Stimulated activated CD8-positive, alpha-beta memory T cell treated with anti-CD3 and anti-CD28 coated beads, Interleukin-12 subunit alpha, Interleukin-12 subunit beta, amount 100 ng/mL, for 1 hour (primary cell): ENCODE results near the gene CTNNA1.
"Not testable (repeated sequence)": the region's sequence is repeated elsewhere in the genome, so short reads cannot be mapped to it uniquely, and the experiment has no call there.

Source experiments
- DNase-seq: peaks from one replicate; pipeline ENCODE4 v3.0.0-alpha.2; 2020; ENCODE audit warnings: low read depth

Gene CTNNA1

DNA sequence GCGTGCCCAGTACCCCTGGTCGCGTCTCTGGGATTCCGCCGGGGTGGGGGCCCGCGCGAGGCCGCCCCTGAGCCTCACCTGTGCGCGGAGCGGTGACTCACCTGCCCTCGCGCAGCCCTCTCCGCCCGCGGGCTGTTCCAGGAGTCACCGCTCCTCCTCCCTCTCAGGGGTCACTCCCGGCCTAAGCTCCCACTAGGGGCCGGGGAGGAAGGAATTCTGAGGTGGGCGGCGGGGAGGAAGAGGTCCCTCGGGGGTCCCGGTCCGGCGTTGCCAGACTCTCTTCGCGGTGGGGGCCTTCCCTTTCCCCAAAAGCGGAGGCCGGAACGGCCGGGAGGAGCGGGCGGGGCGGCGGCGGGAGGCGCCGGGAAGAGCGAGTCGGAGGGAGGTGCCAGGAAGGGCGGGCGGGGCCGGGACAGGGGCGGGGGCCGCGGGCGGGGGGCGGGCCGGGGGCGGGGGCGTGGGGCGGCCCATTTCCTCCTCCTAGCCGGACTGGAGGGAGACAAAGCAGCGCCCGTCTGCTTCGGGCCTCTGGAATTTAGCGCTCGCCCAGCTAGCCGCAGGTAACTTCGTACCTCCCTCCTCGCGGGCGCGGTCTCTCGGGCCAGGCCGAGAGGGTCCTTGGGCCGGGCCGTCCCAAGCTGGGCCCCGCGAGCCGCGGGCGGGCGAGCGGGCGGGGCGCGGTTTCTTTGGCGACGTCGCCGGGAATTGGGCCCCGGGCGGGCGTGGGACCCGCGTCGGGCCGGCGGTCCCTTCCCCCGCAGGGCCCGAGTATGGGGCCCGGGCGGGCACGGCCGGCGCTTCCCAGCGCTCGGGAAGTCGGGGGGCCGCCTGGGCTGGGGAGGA is at the start of gene CTNNA1:
Gene CTNNA1 (plus strand): TSS at position 475 of the 843 bp plus-strand sequence. CDS start 28,500 bp downstream, outside the sequence.
- peak; percentile 25 for DNase-seq

- DNase-seq = not testable (repeated sequence)
Measured at GRCh38 chr5:138703777-138704176, 49.4 kb upstream of the CTNNA1 start.

- no peak for DNase-seq
Measured at GRCh38 chr5:138705007-138705406, 48.2 kb upstream of the CTNNA1 start.

GRCh38 chr5:138705567-138705966 is 47.7 kb upstream of the CTNNA1 start:
- DNase-seq = no peak

DNA sequence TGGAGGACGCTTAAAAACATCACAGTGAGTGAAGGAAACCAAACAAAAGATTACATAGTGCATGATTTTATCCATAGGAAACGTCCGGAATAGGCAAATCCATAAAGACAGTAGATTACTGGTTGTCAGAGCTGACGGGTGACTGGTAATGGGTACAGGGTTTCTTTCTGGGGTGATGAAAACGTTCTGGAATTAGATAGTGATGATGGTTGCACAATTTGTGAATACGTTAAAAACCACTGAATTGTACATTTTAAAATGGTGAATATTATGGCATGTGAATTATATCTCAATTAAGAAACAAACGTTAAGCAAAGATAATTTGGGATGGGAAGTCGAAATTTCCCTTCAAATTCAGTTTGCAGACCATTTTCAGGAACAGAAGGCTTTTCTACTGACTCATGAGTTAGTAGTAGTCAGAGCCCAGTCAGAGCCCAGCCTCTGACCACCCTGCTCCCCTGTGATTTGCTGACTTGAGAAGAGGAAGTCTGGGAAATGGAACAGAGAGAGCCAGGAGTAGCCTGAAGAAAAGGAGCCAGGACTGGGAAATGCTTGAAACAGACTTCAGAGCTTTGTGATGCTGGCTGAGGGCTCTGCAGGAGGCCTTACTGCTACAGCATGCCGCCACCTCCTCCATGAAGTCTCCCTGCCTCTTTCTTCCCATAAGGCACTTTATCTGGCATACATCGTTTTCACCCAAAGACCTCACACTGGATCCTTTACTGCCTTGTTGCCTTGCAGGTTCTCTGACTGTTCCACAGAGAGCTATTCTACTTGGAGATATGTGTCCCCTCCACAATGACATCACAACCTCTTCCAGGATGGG is 46.4 kb upstream of the CTNNA1 start:
- DNase-seq = no peak

GRCh38 chr5:138708791-138709190 is 44.4 kb upstream of the CTNNA1 start:
- no peak for DNase-seq

- no peak for DNase-seq
Measured at GRCh38 chr5:138709202-138709601, 44.0 kb upstream of the CTNNA1 start.

- no peak for DNase-seq
Measured at GRCh38 chr5:138711087-138711486, 42.1 kb upstream of the CTNNA1 start.

DNA sequence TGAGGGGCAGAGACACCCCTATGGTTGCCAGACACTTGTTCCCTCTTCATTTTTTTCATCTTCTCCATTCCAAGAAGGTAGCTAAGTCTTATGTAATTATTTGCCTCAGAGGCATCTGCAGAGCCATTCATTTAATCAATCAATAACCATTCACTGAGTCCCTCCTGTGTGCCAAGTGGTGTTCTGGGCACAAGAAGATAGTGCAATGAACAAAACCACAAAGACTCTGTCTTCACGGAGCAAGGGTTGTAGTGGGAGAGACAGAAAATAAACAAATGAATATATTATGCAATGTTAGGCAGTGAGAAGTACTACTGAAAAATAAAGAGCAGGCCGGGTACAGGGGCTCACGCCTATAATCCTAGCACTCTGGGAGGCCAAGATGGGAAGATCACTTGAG is 41.4 kb upstream of the CTNNA1 start:
- DNase-seq = no peak

- no peak for DNase-seq
Measured at GRCh38 chr5:138712324-138712723, 40.9 kb upstream of the CTNNA1 start.

DNA sequence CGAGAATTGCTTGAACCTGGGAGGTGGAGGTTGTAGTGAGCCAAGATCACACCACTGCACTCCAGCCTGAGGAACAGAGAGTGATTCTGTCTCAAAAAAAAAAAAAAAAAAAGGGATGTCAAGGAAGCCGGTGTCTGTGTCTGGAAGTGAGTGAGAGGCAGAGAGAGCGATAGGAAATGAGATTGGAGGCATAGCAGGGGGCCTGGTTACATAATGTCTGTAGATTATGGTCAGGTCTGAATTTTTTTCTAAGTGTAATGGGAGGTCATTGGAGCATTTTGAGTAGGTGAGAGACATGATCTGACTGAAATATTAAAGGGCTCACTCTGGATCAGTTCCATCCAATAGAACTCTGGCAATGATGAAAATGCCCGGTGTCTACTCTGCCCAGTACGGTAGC is 40.4 kb upstream of the CTNNA1 start:
- DNase-seq = no peak

DNA sequence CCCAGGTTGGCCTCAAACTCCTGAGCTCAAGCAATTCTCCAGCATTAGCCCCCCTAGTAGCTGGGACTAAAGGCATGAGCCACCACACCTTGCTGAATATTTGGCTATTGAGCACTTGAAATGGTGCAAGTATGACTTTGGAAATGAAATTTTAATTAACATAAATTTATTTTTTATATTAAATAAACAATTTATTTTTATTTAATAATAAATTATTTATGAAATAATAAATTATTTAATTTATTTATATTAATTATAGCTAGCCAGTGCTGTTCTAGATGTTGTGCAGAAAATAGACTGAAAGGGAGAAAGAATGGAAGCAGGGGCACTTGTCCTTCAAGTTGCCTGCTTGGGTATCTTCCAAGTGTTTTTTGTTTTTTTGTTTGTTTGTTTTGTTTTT is 40.0 kb upstream of the CTNNA1 start:
- DNase-seq = no peak

DNA sequence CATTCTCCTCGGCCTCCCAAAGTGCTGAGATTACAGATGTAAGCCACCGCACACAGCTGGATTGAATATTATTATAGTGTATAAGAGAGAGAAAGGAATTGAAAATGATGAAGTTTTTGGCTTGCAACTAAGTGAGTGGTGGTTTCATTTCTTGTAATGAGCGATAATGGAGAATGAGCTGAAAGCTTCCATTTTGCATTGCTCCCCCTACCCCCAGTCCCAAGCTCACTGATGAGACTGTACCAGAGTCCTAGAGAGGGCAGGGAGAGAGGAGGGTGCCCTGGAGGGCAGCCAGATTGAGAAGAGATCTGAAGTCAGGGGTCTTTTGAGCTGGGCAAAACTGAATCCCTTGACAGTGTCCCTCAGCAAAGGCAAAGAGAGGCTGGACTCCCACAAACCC is 38.5 kb upstream of the CTNNA1 start:
- no peak for DNase-seq

DNA sequence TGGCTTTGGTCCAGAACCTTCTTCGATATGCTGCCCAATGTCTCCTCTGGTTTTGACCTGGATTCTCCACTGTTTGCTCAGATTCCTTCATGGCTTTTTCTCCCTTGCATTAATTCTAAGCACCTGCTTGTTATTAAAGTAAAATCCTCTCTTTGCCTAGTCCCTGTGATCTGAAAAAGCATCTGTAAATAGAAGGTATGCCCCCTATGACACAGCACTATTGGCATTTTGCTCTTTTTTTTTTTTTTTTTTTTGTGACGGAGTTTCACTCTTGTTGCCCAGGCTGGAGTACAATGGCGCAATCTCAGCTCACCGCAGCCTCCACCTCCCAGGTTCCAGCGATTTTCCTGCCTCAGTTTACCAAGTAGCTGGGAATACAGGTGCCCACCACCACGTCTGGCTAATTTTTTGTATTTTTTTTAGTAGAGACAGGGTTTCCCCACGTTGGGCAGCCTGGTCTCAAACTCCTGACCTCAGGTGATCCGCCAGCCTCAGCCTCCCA is 37.2 kb upstream of the CTNNA1 start:
- DNase-seq = not testable (repeated sequence)

DNA sequence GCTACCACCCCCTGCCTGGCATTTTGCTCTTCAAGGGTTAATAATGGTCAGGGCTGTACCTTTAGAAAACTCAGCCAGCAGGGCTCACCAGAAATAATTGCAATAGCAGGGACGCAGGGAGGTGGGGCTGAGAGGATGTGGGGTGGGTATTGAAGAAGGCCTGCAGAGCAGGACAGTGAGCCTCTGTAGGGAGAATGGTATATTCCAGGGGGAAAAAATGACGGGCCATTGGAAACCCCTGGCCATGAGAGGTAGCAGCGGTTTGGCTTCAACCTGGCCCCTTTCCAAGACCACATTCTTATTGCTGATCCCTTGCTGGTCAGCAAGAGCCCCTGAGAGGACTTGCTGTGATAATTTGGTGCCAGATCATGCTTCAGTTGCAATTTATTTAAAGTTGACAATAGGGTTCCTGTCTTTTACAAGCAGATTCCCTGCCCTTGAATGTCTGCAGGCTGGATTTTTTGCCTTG is 36.7 kb upstream of the CTNNA1 start:
- DNase-seq = no peak

DNA sequence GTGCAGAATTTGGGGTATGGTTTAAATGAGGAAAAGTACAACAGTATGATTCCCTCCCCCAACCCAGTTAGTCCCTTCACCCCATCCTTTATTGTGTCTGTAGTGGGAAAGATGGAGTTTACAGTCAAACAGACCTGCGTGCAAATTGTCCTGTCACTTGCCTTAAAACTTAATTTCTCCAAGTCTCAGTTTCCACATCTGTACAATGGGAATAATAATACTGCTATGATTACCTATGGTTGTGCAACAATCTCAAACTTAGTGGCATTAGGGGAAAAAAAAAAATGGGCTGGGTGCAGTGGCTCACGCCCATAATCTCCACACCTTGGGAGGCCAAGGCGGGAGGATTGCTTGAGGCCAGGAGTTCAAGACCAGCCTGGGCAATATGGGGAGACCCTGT is 35.8 kb upstream of the CTNNA1 start:
- no peak for DNase-seq

- no peak for DNase-seq
Measured at GRCh38 chr5:138719811-138720210, 33.4 kb upstream of the CTNNA1 start.

- no peak for DNase-seq
Measured at GRCh38 chr5:138720840-138721239, 32.4 kb upstream of the CTNNA1 start.

- DNase-seq = no peak
Measured at GRCh38 chr5:138721979-138722378, 31.2 kb upstream of the CTNNA1 start.

DNA sequence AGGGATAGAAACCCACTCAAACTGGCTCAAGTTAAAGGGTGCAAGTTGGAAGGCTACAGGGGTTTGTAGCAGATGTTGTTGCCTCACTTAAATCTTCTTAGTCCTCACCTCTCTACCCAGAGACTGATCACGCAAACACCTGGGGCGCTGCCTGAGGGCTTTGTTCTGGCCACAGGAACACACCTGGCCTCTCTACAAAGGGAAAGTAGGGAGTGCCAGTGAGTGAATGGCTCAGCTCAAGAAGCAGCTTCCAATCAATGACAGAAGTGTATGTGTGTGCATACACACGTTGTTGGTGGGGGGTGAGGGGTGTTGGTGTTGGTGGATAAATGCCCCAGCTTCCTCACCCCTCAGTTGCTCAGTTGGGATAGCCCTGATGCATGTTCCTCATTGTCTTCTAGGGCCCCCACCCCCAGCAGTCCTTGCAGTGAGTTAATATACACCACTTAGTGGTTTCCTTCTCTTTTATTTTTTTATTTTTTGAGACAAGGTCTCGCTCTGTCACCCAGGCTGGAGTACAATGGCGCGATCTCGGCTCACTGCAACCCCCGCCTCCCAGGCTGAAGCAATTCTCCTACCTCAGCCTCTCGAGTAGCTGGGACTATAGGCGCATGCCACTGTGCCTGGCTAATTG is 30.6 kb upstream of the CTNNA1 start:
- no peak for DNase-seq

DNA sequence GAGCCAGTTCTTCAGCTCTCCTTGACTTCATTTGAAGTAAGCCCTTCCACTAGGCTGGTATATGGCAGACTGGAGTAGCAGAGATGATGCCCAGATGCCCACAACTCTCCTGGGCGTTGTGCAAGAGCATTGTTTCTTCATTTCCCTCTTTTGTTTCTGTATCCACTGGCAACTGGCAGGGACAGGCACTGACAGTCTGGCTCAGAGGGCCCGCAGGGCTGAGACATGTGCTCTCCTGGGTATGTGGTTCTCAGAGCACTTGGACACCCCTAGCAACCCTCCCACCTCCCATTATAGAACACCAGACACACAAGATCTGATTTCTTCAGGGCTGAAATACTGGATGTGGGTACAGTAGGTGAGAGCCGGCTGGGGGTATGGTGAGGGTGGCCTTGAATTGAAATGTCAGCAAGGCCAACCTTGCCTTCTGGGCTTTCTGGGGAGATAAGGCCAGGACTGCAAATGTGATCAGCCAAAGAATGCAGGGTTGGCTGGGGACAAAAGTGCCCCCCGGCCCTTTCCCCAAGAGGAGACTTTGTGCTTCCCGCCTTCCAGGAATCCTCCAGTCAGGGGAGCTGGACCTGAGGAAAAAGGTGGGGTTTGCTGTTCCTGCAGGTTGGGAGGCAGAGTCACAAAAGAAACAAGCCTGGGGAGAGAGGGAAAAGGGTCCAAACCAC is 28.6 kb upstream of the CTNNA1 start:
- DNase-seq = no peak
